ENCODE data around the gene PCYT1B.

GRCh38 chrX:24526616-24527015, 120.5 kb downstream of the PCYT1B start:
- TF ChIP-seq CTCF (IDR thresholded peaks at IDR 0.05): no peak
- no peak for TF ChIP-seq ZFX (IDR thresholded peaks at IDR 0.05; ENCODE audit: borderline replicate concordance)
